K562 (cell line): ENCODE results near the gene MEP1B.

Experiments used
- PYGO2 ChIP-seq: fragments of 450-650 bp; IDR thresholded peaks from 2 replicates; pipeline ENCODE4 v1.6.1; 2016; ENCODE audit warnings: mild to moderate bottlenecking, missing genetic modification characterization, moderate library complexity, missing compliant biosample characterization
- ZNF146 ChIP-seq: IDR thresholded peaks from one replicate; pipeline ENCODE4 v1.6.1; 2018; ENCODE audit warnings: missing compliant biosample characterization; ENCODE audit not compliant: unreplicated experiment

GRCh38 chr18:32261003-32261402 lies 71.2 kb downstream of the MEP1B start:
- TF ChIP-seq PYGO2 (tag), result no peak
- TF ChIP-seq ZNF146 (CRISPR knock-in tag), result no peak
